ENCODE data around the gene RBFOX2.

DNA sequence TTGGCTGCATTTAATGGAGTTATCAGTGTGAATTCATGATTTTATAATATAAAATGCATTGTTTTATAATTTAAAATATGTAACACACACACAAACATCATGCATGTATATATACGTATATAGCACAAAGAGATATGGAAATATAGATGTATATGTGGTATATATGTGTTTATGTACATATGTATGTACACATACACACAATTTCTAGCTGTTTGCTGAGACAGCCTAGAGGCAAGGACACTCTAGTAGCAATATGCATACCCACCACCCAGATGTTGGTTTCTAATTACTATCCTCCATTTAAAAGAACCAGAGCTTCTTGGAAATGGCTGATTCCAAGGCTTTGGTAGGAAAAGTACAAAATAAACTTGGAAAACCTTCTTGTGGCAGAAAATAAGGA lies 50.4 kb downstream of the RBFOX2 start:
- TF ChIP-seq, protein P1, sequence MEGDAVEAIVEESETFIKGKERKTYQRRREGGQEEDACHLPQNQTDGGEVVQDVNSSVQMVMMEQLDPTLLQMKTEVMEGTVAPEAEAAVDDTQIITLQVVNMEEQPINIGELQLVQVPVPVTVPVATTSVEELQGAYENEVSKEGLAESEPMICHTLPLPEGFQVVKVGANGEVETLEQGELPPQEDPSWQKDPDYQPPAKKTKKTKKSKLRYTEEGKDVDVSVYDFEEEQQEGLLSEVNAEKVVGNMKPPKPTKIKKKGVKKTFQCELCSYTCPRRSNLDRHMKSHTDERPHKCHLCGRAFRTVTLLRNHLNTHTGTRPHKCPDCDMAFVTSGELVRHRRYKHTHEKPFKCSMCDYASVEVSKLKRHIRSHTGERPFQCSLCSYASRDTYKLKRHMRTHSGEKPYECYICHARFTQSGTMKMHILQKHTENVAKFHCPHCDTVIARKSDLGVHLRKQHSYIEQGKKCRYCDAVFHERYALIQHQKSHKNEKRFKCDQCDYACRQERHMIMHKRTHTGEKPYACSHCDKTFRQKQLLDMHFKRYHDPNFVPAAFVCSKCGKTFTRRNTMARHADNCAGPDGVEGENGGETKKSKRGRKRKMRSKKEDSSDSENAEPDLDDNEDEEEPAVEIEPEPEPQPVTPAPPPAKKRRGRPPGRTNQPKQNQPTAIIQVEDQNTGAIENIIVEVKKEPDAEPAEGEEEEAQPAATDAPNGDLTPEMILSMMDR (IDR thresholded peaks at IDR 0.05): no peak
- TF ChIP-seq, protein P2, sequence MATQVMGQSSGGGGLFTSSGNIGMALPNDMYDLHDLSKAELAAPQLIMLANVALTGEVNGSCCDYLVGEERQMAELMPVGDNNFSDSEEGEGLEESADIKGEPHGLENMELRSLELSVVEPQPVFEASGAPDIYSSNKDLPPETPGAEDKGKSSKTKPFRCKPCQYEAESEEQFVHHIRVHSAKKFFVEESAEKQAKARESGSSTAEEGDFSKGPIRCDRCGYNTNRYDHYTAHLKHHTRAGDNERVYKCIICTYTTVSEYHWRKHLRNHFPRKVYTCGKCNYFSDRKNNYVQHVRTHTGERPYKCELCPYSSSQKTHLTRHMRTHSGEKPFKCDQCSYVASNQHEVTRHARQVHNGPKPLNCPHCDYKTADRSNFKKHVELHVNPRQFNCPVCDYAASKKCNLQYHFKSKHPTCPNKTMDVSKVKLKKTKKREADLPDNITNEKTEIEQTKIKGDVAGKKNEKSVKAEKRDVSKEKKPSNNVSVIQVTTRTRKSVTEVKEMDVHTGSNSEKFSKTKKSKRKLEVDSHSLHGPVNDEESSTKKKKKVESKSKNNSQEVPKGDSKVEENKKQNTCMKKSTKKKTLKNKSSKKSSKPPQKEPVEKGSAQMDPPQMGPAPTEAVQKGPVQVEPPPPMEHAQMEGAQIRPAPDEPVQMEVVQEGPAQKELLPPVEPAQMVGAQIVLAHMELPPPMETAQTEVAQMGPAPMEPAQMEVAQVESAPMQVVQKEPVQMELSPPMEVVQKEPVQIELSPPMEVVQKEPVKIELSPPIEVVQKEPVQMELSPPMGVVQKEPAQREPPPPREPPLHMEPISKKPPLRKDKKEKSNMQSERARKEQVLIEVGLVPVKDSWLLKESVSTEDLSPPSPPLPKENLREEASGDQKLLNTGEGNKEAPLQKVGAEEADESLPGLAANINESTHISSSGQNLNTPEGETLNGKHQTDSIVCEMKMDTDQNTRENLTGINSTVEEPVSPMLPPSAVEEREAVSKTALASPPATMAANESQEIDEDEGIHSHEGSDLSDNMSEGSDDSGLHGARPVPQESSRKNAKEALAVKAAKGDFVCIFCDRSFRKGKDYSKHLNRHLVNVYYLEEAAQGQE (IDR thresholded peaks at IDR 0.05; ENCODE audit: insufficient read depth in 1 of 2, low read depth in 2 of 2, low read length in 1 of 2): no peak
- TF ChIP-seq POLR2AphosphoS5 (IDR thresholded peaks at IDR 0.05; ENCODE audit: low read depth, low read length): no peak
- no peak for TF ChIP-seq TCF7L2 (IDR thresholded peaks at IDR 0.05; ENCODE audit: low read depth, low read length)

All from Panc1 (cell line).